HL-60 (cell line): ENCODE data around the gene PPM1E.

Experiments
- GABPA ChIP-seq: IDR thresholded peaks from 2 replicates; pipeline ENCODE4 v1.6.1; 2012; ENCODE audit warnings: low read depth
- POLR2AphosphoS5 ChIP-seq: IDR thresholded peaks from 2 replicates; pipeline ENCODE4 v1.6.1; 2012; ENCODE audit warnings: low read depth
- REST ChIP-seq: IDR thresholded peaks from 2 replicates; pipeline ENCODE4 v1.6.1; 2012; ENCODE audit warnings: low read depth; ENCODE audit not compliant: insufficient replicate concordance
- TF ChIP-seq, protein P1 (sequence below): IDR thresholded peaks from one replicate; pipeline ENCODE4 v1.5.1; 2011; ENCODE audit warnings: low read length, control low read depth, inconsistent platforms; ENCODE audit not compliant: insufficient read depth

DNA sequence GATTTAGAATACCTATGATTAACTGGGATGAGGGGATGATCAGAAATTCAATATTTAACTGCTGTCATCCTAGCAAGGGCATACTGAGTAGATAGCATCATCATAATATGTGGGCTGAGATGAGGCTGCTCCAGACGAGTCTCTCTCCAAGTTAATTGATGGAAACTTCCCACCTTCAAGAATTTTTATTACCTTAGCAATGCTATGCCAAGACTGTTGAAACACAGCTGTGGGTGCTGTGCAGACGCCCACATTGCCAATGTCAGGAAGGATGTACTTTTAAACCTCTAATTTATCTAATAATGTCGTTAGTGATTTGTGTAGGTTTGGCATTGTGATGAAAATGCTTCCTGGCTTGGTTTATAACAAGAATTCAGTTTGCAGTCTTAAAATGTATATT, 180.6 kb downstream of the PPM1E start:
- TF ChIP-seq, protein P1, sequence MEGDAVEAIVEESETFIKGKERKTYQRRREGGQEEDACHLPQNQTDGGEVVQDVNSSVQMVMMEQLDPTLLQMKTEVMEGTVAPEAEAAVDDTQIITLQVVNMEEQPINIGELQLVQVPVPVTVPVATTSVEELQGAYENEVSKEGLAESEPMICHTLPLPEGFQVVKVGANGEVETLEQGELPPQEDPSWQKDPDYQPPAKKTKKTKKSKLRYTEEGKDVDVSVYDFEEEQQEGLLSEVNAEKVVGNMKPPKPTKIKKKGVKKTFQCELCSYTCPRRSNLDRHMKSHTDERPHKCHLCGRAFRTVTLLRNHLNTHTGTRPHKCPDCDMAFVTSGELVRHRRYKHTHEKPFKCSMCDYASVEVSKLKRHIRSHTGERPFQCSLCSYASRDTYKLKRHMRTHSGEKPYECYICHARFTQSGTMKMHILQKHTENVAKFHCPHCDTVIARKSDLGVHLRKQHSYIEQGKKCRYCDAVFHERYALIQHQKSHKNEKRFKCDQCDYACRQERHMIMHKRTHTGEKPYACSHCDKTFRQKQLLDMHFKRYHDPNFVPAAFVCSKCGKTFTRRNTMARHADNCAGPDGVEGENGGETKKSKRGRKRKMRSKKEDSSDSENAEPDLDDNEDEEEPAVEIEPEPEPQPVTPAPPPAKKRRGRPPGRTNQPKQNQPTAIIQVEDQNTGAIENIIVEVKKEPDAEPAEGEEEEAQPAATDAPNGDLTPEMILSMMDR, result no peak
- TF ChIP-seq POLR2AphosphoS5 (no peak), REST (no peak), GABPA (no peak)
